Natural killer cell (primary cell): ENCODE measurements around the gene ZNF530. TPM values are rescaled to one million over a fixed set of nuclear protein-coding genes. Genes with fewer than 3 reads are reported as not detected.
A peak's percentile ranks its signal among the peaks of the same experiment; 100 is the strongest.

Experiments
- ATAC-seq, 3 donors: fragments of 150-1000 bp in 2 of 3; fragments of 200-7000 bp in 1 of 3; cut with Tn5 transposase; 1 replicate in 1 of 3; 2 replicates in 2 of 3; pipeline ENCODE4 v1.10.0; 2021; ENCODE audit warnings: mild to moderate bottlenecking in 2 of 3, moderate library complexity in 2 of 3
- DNase-seq, 2 donors: peaks; one replicate each; pipeline versions ENCODE4 v3.0.0 to v3.0.0-alpha.2; 2013 to 2021; ENCODE audit warnings: mixed read lengths in 1 of 2
- H3K27ac ChIP-seq: one replicate; pipeline ENCODE4 v1.5.1; 2013; ENCODE audit warnings: mild to moderate bottlenecking, low read length
- H3K27me3 ChIP-seq: one replicate; pipeline ENCODE4 v1.6.1; 2013; ENCODE audit warnings: low read length; ENCODE audit not compliant: control insufficient read depth, insufficient read depth
- H3K36me3 ChIP-seq: one replicate; pipeline ENCODE4 v1.6.1; 2013; ENCODE audit warnings: low read length; ENCODE audit not compliant: control insufficient read depth, insufficient read depth
- H3K4me1 ChIP-seq: one replicate; pipeline ENCODE4 v1.6.1; 2013; ENCODE audit warnings: low read length; ENCODE audit not compliant: control insufficient read depth, insufficient read depth
- H3K4me3 ChIP-seq: one replicate; pipeline ENCODE4 v1.5.1; 2013; ENCODE audit warnings: low read length
- H3K9me3 ChIP-seq: one replicate; pipeline ENCODE4 v1.6.1; 2013; ENCODE audit warnings: low read length; ENCODE audit not compliant: control insufficient read depth, insufficient read depth
- H3K27ac Mint-ChIP-seq, 2 donors: one replicate each; pipeline ENCODE4 v1.8.0; 2022; ENCODE audit warnings: mild to moderate bottlenecking in 2 of 2, mixed read lengths in 2 of 2, moderate library complexity in 1 of 2
- H3K27me3 Mint-ChIP-seq, 2 donors: one replicate each; pipeline ENCODE4 v1.8.0; 2022; ENCODE audit warnings: low read depth in 2 of 2, mixed read lengths in 2 of 2
- H3K36me3 Mint-ChIP-seq: one replicate; pipeline ENCODE4 v1.8.0; 2022; ENCODE audit warnings: mixed read lengths
- H3K4me1 Mint-ChIP-seq, 2 donors: one replicate each; pipeline ENCODE4 v1.8.0; 2022; ENCODE audit warnings: mixed read lengths in 2 of 2
- H3K4me3 Mint-ChIP-seq: one replicate; pipeline ENCODE4 v1.8.0; 2022; ENCODE audit warnings: mild to moderate bottlenecking, moderate library complexity, mixed read lengths
- H3K9me3 Mint-ChIP-seq, 2 donors: one replicate each; pipeline ENCODE4 v1.8.0; 2022; ENCODE audit warnings: mixed read lengths in 2 of 2
- WGBS: methylation state at CpG from one replicate; pipeline ENCODE4 v1.1.7; 2013; ENCODE audit warnings: missing lambda C conversion rate; ENCODE audit not compliant: insufficient coverage; 5-methylcytosine and 5-hydroxymethylcytosine counted together
- intact Hi-C: fragments of 100-400 bp; cut with micrococcal nuclease; formaldehyde crosslinking; loops from one replicate; pipeline ENCODE4 v1.14.2; 2022
- total RNA-seq, 4 donors: library from RNA; stranded (reverse); fragments of 120-200 nt in 1 of 4; gene quantifications; one replicate each; pipeline versions ENCODE4 v1.2.3 to v1.2.4, GENCODE V29; 2013 to 2022
- TF ChIP-seq, protein P1 (sequence below): fragments of 200-600 bp; IDR thresholded peaks from one replicate; pipeline ENCODE4 v1.8.0; 2022; ENCODE audit warnings: antibody characterized with exemption

The ZNF530 gene
- total RNA-seq, 3 donors from 2014 or later (not counting 1 experiment from before 2014, with no cell fraction given), result 5.1 to 8.0 (median 5.6) TPM

DNA sequence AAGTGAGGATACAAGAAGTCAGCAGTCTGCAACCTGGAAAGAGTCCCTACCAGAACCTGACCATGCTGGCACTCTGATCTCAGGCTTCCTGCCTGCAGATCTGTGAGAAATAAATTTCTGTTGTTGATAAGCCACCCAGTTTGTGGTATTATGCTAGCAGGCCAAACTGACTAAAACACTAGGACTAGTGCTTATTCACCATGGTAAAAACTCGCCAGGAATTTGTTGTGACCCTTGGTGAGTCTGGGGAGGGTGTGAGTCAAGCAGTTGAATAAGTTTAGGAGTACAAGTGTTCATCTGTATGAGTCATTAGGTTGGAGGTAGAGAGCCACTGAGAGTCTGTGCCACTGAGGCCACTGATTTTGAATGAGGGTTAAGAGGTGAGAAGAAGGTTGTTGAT lies 12.2 kb upstream of the ZNF530 start:
- H3K36me3 ChIP-seq, result peaks cover 24% of the 10 kb centered on the region
- no peak for ATAC-seq
- intact Hi-C loops, result no loop called here

DNA sequence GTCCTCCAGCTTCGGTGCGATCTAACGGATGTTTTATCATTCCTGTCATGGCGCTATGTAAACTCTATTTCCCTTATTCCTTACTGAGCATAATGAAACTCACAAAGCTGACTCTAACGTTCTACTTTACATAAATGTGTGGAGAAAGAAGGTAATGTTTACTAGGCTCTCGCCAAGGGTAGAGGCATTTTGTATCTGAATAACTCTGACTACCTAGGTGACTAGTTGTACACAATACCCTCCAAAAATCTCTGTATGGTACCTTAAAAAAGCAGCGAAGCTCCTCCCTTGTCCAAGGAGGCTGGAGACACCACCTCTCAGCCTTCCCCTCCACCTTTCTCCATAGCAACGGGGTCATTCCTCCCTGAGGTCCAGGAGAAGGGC lies 316 bp upstream of the ZNF530 start:
- peaks cover 15% of the 10 kb centered on the region for H3K4me1 ChIP-seq
- TF ChIP-seq, protein P1, sequence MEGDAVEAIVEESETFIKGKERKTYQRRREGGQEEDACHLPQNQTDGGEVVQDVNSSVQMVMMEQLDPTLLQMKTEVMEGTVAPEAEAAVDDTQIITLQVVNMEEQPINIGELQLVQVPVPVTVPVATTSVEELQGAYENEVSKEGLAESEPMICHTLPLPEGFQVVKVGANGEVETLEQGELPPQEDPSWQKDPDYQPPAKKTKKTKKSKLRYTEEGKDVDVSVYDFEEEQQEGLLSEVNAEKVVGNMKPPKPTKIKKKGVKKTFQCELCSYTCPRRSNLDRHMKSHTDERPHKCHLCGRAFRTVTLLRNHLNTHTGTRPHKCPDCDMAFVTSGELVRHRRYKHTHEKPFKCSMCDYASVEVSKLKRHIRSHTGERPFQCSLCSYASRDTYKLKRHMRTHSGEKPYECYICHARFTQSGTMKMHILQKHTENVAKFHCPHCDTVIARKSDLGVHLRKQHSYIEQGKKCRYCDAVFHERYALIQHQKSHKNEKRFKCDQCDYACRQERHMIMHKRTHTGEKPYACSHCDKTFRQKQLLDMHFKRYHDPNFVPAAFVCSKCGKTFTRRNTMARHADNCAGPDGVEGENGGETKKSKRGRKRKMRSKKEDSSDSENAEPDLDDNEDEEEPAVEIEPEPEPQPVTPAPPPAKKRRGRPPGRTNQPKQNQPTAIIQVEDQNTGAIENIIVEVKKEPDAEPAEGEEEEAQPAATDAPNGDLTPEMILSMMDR, result no peak
- peaks cover 3 to 8% of the 10 kb centered on the region in 2 donors for H3K27me3 Mint-ChIP-seq
- peaks cover 16% of the 10 kb centered on the region for H3K9me3 ChIP-seq
- H3K27ac Mint-ChIP-seq, result peak overlapping the region; percentile 74 to 78
- H3K4me3 Mint-ChIP-seq, result peak overlapping the region; percentile 84
- peak overlapping the region; percentile 63 for H3K4me3 ChIP-seq
- intact Hi-C loops, result loop anchor here (1.0 kb wide), 1 partner anchor 15 kb away; the partner anchor contains the start of gene ZIK1
- WGBS, result 66% methylated on average over 6 of the region's 8 CpGs
- H3K9me3 Mint-ChIP-seq, result peaks cover 11 to 19% of the 10 kb centered on the region in 2 donors
- peaks cover 3% of the 10 kb centered on the region for H3K27me3 ChIP-seq
- peaks cover 22 to 23% of the 10 kb centered on the region in 2 donors for H3K4me1 Mint-ChIP-seq
- H3K36me3 ChIP-seq, result peaks cover 2% of the 10 kb centered on the region
- DNase-seq (no peak), ATAC-seq (no peak)
- H3K36me3 Mint-ChIP-seq, result peaks cover 21% of the 10 kb centered on the region
- peak overlapping the region; percentile 24 for H3K27ac ChIP-seq

More for the DNA sequence above, 12.2 kb upstream of the ZNF530 start:
- Histone ChIP-seq H3K9me3 (peaks cover 71% of the 10 kb centered on the region), H3K27me3 (no peaks in the 10 kb centered on the region), H3K4me1 (peaks cover 17% of the 10 kb centered on the region), H3K27ac (no peak overlapping the region), H3K4me3 (no peak overlapping the region)
- Mint-ChIP-seq H3K4me3 (no peak overlapping the region), H3K27me3 (no peaks in the 10 kb centered on the region), H3K4me1 (peaks cover 16 to 23% of the 10 kb centered on the region in 2 donors), H3K9me3 (peaks cover 17 to 37% of the 10 kb centered on the region in 2 donors), H3K36me3 (peaks cover 67% of the 10 kb centered on the region), H3K27ac (no peak overlapping the region)
- WGBS, result 100% methylated on average over 1 of the region's 1 CpG
- TF ChIP-seq, protein P1, result no peak
- no peak for DNase-seq

DNA sequence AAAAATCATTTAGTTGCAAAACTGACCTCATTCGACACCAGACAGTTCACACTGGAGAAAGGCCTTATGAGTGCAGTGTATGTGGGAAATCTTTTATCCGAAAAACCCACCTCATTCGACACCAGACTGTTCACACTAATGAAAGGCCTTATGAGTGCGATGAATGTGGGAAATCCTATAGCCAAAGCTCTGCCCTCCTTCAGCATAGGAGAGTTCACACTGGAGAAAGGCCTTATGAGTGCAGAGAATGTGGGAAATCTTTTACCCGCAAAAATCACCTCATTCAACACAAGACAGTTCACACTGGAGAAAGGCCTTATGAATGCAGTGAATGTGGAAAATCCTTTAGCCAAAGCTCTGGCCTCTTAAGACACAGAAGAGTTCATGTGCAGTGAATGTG lies 7.2 kb downstream of the ZNF530 start:
- Mint-ChIP-seq H3K27me3 (no peaks in the 10 kb centered on the region), H3K4me1 (no peaks in the 10 kb centered on the region), H3K4me3 (no peak overlapping the region), H3K9me3 (peaks cover 10 to 17% of the 10 kb centered on the region in 2 donors), H3K27ac (no peak overlapping the region), H3K36me3 (peaks cover 40% of the 10 kb centered on the region)
- H3K27ac ChIP-seq, result no peak overlapping the region
- no peak for DNase-seq
- WGBS, result 100% methylated on average over 1 of the region's 5 CpGs
- no peaks in the 10 kb centered on the region for H3K4me1 ChIP-seq
- intact Hi-C loops, result no loop called here
- peaks cover 51% of the 10 kb centered on the region for H3K9me3 ChIP-seq
- TF ChIP-seq, protein P1, result no peak
- peaks cover 22% of the 10 kb centered on the region for H3K36me3 ChIP-seq
- no peak overlapping the region for H3K4me3 ChIP-seq
- no peak for ATAC-seq
- H3K27me3 ChIP-seq, result no peaks in the 10 kb centered on the region

DNA sequence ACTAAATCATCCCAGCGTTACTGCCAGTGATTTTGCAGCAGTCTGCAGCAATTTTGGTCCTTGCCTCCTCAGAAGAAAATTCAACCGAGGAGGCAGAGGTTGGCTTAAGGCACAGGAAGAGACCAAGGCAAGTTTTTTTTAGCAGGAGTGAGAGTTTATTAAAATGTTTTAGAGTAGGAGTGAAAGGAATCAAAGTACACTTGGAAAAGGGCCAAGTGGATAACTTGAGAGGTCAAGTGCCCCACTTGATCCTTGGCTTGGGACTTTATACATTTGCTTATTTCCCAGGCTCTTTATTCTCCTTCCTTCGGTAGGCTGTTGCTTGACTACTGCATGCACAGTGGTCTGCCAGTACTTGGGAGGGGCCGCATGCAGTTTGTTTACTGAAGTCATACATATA lies 11.4 kb downstream of the ZNF530 start:
- intact Hi-C loops, result no loop called here
- Histone ChIP-seq H3K9me3 (peaks cover 42% of the 10 kb centered on the region), H3K4me1 (peaks cover 19% of the 10 kb centered on the region), H3K27me3 (no peaks in the 10 kb centered on the region), H3K4me3 (no peak overlapping the region), H3K27ac (no peak overlapping the region), H3K36me3 (peaks cover 9% of the 10 kb centered on the region)
- Mint-ChIP-seq H3K27me3 (no peaks in the 10 kb centered on the region), H3K4me3 (no peak overlapping the region), H3K36me3 (peaks cover 28% of the 10 kb centered on the region), H3K9me3 (peaks cover 10 to 20% of the 10 kb centered on the region in 2 donors), H3K27ac (no peak overlapping the region), H3K4me1 (peaks cover 16 to 24% of the 10 kb centered on the region in 2 donors)
- ATAC-seq (no peak), DNase-seq (no peak)
- 95% methylated on average over 4 of the region's 4 CpGs for WGBS
- TF ChIP-seq, protein P1, result no peak
